GM21526 (cell line): ENCODE results near the gene PDE3A.

Experiments used
- ATAC-seq: cut with Tn5 transposase; IDR thresholded peaks from one replicate; pipeline ENCODE4 v1.9.1; 2021; ENCODE audit warnings: moderate library complexity; ENCODE audit not compliant: unreplicated experiment, low FRiP score

Gene PDE3A

GRCh38 chr12:20646239-20646827, 278.0 kb downstream of the PDE3A start:
- peak; percentile 49 for ATAC-seq

GRCh38 chr12:20653871-20654270, 285.5 kb downstream of the PDE3A start:
- ATAC-seq, result no peak

- no peak for ATAC-seq
These were observed 288.3 kb downstream of the PDE3A start for GRCh38 chr12:20656600-20656999.

- ATAC-seq, result no peak
These were observed 289.2 kb downstream of the PDE3A start for GRCh38 chr12:20657496-20657895.

GRCh38 chr12:20681334-20681733, 313.0 kb downstream of the PDE3A start:
- no peak for ATAC-seq

- no peak for ATAC-seq
These were observed 326.9 kb downstream of the PDE3A start, which contains the start of gene SLCO1C1 for GRCh38 chr12:20695232-20695631. TSS of gene SLCO1C1 (plus strand) at chr12:20695332. CDS start at chr12:20699577, 4,245 bp downstream.

- ATAC-seq, result no peak
These were observed 328.0 kb downstream of the PDE3A start for GRCh38 chr12:20696181-20696905.

- ATAC-seq, result no peak
These were observed 332.8 kb downstream of the PDE3A start for GRCh38 chr12:20701106-20701505.

GRCh38 chr12:20704860-20705259, 336.5 kb downstream of the PDE3A start:
- ATAC-seq, result no peak

GRCh38 chr12:20711846-20712245, 343.5 kb downstream of the PDE3A start:
- no peak for ATAC-seq

GRCh38 chr12:20716037-20716436, 347.7 kb downstream of the PDE3A start:
- ATAC-seq, result no peak

GRCh38 chr12:20716985-20717384, 348.6 kb downstream of the PDE3A start:
- no peak for ATAC-seq

- no peak for ATAC-seq
These were observed 350.0 kb downstream of the PDE3A start for GRCh38 chr12:20718294-20718693.

GRCh38 chr12:20722142-20722541, 353.8 kb downstream of the PDE3A start:
- no peak for ATAC-seq

- no peak for ATAC-seq
These were observed 362.9 kb downstream of the PDE3A start for GRCh38 chr12:20731274-20731673.
